HepG2 (cell line): ENCODE results near the gene NOTUM. TPM values are rescaled to one million over a fixed set of nuclear protein-coding genes. Genes with fewer than 3 reads are reported as not detected.

Experiments used
- CHD2 ChIP-seq: IDR thresholded peaks from 2 replicates; pipeline ENCODE4 v1.6.1; 2011; ENCODE audit warnings: low read depth, low read length, improper control_type of control experiment
- DNMT1 ChIP-seq: sonication (generic); formaldehyde crosslinking; IDR thresholded peaks from 2 replicates; pipeline ENCODE4 v1.5.1; 2020; ENCODE audit warnings: mild to moderate bottlenecking, missing genetic modification reagents
- FOXJ3 ChIP-seq: sonication (generic); formaldehyde crosslinking; IDR thresholded peaks from 2 replicates; pipeline ENCODE4 v1.4.0; 2020; ENCODE audit warnings: missing genetic modification reagents, mild to moderate bottlenecking, borderline replicate concordance
- GLI4 ChIP-seq: sonication (generic); formaldehyde crosslinking; IDR thresholded peaks from 2 replicates; pipeline ENCODE4 v1.5.1; 2020; ENCODE audit warnings: missing genetic modification reagents, mild to moderate bottlenecking, moderate library complexity, borderline replicate concordance
- HDAC1 ChIP-seq: sonication (generic); formaldehyde crosslinking; IDR thresholded peaks from 2 replicates; pipeline ENCODE4 v1.5.1; 2020; ENCODE audit warnings: mild to moderate bottlenecking, missing genetic modification reagents
- MED1 ChIP-seq: sonication (generic); formaldehyde crosslinking; IDR thresholded peaks from 2 replicates; pipeline ENCODE4 v1.4.0; 2020; ENCODE audit warnings: missing genetic modification reagents
- RORA ChIP-seq: sonication (generic); formaldehyde crosslinking; IDR thresholded peaks from 2 replicates; pipeline ENCODE4 v1.5.0; 2020; ENCODE audit warnings: mild to moderate bottlenecking, missing genetic modification reagents, moderate library complexity
- SP5 ChIP-seq: IDR thresholded peaks from 2 replicates; pipeline ENCODE4 v1.6.1; 2016; ENCODE audit warnings: low read depth, borderline replicate concordance
- TAF15 ChIP-seq: fragments of 200-400 bp; formaldehyde crosslinking; IDR thresholded peaks from one replicate; pipeline ENCODE4 v1.6.1; 2018; ENCODE audit warnings: mild to moderate bottlenecking, low read depth, low read length; ENCODE audit not compliant: poor library complexity, severe bottlenecking
- YEATS2 ChIP-seq: sonication (generic); formaldehyde crosslinking; IDR thresholded peaks from 2 replicates; pipeline ENCODE4 v1.4.0; 2020; ENCODE audit warnings: missing genetic modification reagents, borderline replicate concordance
- ZKSCAN1 ChIP-seq: fragments of 150-350 bp; IDR thresholded peaks from 2 replicates; pipeline ENCODE4 v1.6.1; 2014; ENCODE audit warnings: low read length
- ZNF382 ChIP-seq: sonication (generic); formaldehyde crosslinking; IDR thresholded peaks from 2 replicates; pipeline ENCODE4 v1.5.0; 2020; ENCODE audit warnings: missing genetic modification reagents, mild to moderate bottlenecking, borderline replicate concordance
- ZNF383 ChIP-seq: sonication (generic); formaldehyde crosslinking; IDR thresholded peaks from 2 replicates; pipeline ENCODE4 v1.4.0; 2020; ENCODE audit warnings: missing genetic modification reagents, mild to moderate bottlenecking, borderline replicate concordance
- ZNF431 ChIP-seq: sonication (generic); formaldehyde crosslinking; IDR thresholded peaks from 2 replicates; pipeline ENCODE4 v1.9.0; 2022; ENCODE audit warnings: missing genetic modification reagents, low read depth, mild to moderate bottlenecking, borderline replicate concordance
- ZNF83 ChIP-seq: sonication (generic); formaldehyde crosslinking; IDR thresholded peaks from 2 replicates; pipeline ENCODE4 v1.4.0; 2020; ENCODE audit warnings: missing genetic modification reagents, mild to moderate bottlenecking, borderline replicate concordance
- ZNF883 ChIP-seq: sonication (generic); formaldehyde crosslinking; IDR thresholded peaks from 2 replicates; pipeline ENCODE4 v1.5.1; 2020; ENCODE audit warnings: mild to moderate bottlenecking, missing genetic modification reagents; ENCODE audit errors: not compliant biosample characterization
- ZSCAN22 ChIP-seq: sonication (generic); formaldehyde crosslinking; IDR thresholded peaks from 2 replicates; pipeline ENCODE4 v1.4.0; 2020; ENCODE audit warnings: mild to moderate bottlenecking, missing genetic modification reagents
- polyA plus RNA-seq, 8 experiments: library from polyadenylated mRNA; depleted of rRNA in 3 of 8; stranded (reverse) in 7 of 8; unstranded in 1 of 8; fragments of >200 nt; fragmentation: Illumina TruSeq in 4 of 8; extraction: Trizol in 4 of 8; gene quantifications; 2 replicates each; pipeline versions ENCODE4 v1.2.1 to v1.2.3, GENCODE V29; 2011 to 2016; ENCODE audit warnings: low read depth in 4 of 8, missing spikeins in 1 of 8, mixed read lengths in 1 of 8; ENCODE audit not compliant: insufficient read depth in 1 of 8
- total RNA-seq, 5 experiments: library from RNA; depleted of rRNA; stranded (reverse); fragments of >200 nt; fragmentation: Illumina TruSeq; extraction: Trizol; gene quantifications; 2 replicates each; pipeline ENCODE4 v1.2.3, GENCODE V29; 2016; ENCODE audit warnings: low read depth in 1 of 5
- TF ChIP-seq, protein P1 (sequence below): IDR thresholded peaks from 2 replicates; pipeline ENCODE4 v1.6.1; 2012; ENCODE audit warnings: low read length, improper control_type of control experiment
- TF ChIP-seq, protein P2 (sequence below): sonication (generic); formaldehyde crosslinking; IDR thresholded peaks from 2 replicates; pipeline ENCODE4 v1.4.0; 2020; ENCODE audit warnings: missing genetic modification reagents
- TF ChIP-seq, protein P3 (sequence below): sonication (generic); formaldehyde crosslinking; IDR thresholded peaks from 2 replicates; pipeline ENCODE4 v1.8.1; 2023; ENCODE audit warnings: mild to moderate bottlenecking, inconsistent platforms, moderate library complexity, missing genetic modification reagents, borderline replicate concordance
- TF ChIP-seq, protein P4 (sequence below), 2 experiments: sonication (generic) in 1 of 2; formaldehyde crosslinking in 1 of 2; IDR thresholded peaks; 2 replicates each; pipeline versions ENCODE4 v1.5.1 to v1.6.1; 2011 to 2020; ENCODE audit warnings: borderline replicate concordance in 1 of 2, low read depth in 1 of 2, low read length in 1 of 2, mild to moderate bottlenecking in 1 of 2, missing genetic modification reagents in 1 of 2, moderate library complexity in 1 of 2

NOTUM gene
- total and polyA plus RNA-seq, 2 of the 13 experiments (the other 11 are each of a cell fraction or from before 2014, with no cell fraction given): 150 to 160 TPM

DNA sequence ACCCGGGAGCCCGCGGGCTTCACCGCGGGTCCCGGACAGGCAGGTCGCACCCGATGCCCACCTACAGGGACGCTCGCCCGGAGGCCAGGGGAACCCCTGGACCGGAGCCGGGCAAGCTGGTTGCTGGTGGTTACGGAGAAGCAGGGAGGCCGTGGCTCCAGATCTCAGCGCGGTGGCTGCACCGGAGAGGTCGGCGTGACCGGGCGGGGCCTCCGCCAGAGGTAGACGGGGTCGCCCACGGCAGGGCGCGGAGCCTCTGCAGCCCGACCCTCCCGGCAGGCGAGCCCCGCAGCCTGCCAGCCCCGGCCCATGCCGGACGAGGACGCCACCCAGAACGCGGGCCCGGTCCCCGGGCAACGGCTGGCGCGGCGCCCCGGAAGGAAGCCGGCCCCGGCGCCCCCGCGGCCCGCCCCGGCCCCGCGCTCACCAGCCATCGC, 50.1 kb downstream of the NOTUM start (continued):
- TF ChIP-seq, protein P1, sequence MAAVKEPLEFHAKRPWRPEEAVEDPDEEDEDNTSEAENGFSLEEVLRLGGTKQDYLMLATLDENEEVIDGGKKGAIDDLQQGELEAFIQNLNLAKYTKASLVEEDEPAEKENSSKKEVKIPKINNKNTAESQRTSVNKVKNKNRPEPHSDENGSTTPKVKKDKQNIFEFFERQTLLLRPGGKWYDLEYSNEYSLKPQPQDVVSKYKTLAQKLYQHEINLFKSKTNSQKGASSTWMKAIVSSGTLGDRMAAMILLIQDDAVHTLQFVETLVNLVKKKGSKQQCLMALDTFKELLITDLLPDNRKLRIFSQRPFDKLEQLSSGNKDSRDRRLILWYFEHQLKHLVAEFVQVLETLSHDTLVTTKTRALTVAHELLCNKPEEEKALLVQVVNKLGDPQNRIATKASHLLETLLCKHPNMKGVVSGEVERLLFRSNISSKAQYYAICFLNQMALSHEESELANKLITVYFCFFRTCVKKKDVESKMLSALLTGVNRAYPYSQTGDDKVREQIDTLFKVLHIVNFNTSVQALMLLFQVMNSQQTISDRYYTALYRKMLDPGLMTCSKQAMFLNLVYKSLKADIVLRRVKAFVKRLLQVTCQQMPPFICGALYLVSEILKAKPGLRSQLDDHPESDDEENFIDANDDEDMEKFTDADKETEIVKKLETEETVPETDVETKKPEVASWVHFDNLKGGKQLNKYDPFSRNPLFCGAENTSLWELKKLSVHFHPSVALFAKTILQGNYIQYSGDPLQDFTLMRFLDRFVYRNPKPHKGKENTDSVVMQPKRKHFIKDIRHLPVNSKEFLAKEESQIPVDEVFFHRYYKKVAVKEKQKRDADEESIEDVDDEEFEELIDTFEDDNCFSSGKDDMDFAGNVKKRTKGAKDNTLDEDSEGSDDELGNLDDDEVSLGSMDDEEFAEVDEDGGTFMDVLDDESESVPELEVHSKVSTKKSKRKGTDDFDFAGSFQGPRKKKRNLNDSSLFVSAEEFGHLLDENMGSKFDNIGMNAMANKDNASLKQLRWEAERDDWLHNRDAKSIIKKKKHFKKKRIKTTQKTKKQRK: no peak
- TF ChIP-seq ZSCAN22 (no peak), ZNF83 (CRISPR knock-in tag) (0 out of 2 replicates have a peak, but pooled peaks have one; percentile 33), TAF15 (no peak), MED1 (CRISPR knock-in tag) (no peak), FOXJ3 (CRISPR knock-in tag) (peak; percentile 2; the same call in 1 of the 2 replicates), HDAC1 (CRISPR knock-in tag) (no peak), GLI4 (CRISPR knock-in tag) (peak; percentile 72; the same call in 1 of the 2 replicates), RORA (CRISPR knock-in tag) (no peak), SP5 (peak; percentile 4; the same call in 1 of the 2 replicates), DNMT1 (CRISPR knock-in tag) (no peak), CHD2 (no peak), ZNF382 (CRISPR knock-in tag) (no peak), ZNF883 (peak; percentile 49), ZKSCAN1 (no peak), ZNF431 (0 out of 2 replicates have a peak, but pooled peaks have one; percentile 20), ZNF383 (CRISPR knock-in tag) (no peak), YEATS2 (no peak)
- TF ChIP-seq, protein P2, sequence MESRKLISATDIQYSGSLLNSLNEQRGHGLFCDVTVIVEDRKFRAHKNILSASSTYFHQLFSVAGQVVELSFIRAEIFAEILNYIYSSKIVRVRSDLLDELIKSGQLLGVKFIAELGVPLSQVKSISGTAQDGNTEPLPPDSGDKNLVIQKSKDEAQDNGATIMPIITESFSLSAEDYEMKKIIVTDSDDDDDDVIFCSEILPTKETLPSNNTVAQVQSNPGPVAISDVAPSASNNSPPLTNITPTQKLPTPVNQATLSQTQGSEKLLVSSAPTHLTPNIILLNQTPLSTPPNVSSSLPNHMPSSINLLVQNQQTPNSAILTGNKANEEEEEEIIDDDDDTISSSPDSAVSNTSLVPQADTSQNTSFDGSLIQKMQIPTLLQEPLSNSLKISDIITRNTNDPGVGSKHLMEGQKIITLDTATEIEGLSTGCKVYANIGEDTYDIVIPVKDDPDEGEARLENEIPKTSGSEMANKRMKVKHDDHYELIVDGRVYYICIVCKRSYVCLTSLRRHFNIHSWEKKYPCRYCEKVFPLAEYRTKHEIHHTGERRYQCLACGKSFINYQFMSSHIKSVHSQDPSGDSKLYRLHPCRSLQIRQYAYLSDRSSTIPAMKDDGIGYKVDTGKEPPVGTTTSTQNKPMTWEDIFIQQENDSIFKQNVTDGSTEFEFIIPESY (CRISPR knock-in tag): no peak
- TF ChIP-seq, protein P3, sequence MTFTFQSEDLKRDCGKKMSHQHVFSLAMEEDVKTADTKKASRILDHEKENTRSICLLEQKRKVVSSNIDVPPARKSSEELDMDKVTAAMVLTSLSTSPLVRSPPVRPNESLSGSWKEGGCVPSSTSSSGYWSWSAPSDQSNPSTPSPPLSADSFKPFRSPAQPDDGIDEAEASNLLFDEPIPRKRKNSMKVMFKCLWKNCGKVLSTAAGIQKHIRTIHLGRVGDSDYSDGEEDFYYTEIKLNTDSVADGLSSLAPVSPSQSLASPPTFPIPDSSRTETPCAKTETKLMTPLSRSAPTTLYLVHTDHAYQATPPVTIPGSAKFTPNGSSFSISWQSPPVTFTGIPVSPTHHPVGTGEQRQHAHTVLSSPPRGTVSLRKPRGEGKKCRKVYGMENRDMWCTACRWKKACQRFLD (CRISPR knock-in tag): no peak
- TF ChIP-seq, protein P4, sequence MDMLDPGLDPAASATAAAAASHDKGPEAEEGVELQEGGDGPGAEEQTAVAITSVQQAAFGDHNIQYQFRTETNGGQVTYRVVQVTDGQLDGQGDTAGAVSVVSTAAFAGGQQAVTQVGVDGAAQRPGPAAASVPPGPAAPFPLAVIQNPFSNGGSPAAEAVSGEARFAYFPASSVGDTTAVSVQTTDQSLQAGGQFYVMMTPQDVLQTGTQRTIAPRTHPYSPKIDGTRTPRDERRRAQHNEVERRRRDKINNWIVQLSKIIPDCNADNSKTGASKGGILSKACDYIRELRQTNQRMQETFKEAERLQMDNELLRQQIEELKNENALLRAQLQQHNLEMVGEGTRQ (IDR thresholded peaks at IDR 0.05; ENCODE audit: low read depth, low read length): 0 out of 2 replicates have a peak, but pooled peaks have one; percentile 0
- TF ChIP-seq, protein P4 (CRISPR knock-in tag; IDR thresholded peaks at IDR 0.05; ENCODE audit: borderline replicate concordance): no peak
